ENCODE data around the gene NUDT22.

- TF ChIP-seq CTCF (IDR thresholded peaks at IDR 0.05; ENCODE audit: poor library complexity, severe bottlenecking): no peak
- TF ChIP-seq EZH2 (IDR thresholded peaks at IDR 0.05; ENCODE audit: borderline replicate concordance, insufficient read depth, low read length, poor library complexity, severe bottlenecking): no peak
- no peak for TF ChIP-seq POLR2AphosphoS5 (IDR thresholded peaks at IDR 0.05)
- no peak for TF ChIP-seq TAF1 (IDR thresholded peaks at IDR 0.05; ENCODE audit: low read depth)
Measured at GRCh38 chr11:64207256-64208085, 18.6 kb upstream of the NUDT22 start.

Measured in neural cell (in vitro differentiated cells).